ENCODE measurements around the gene OR2B6. TPM values are rescaled to one million over a fixed set of nuclear protein-coding genes. Genes with fewer than 3 reads are reported as not detected.

Gene OR2B6
- total RNA-seq, 1 experiment from 2014 or later = 0.78 TPM

DNA sequence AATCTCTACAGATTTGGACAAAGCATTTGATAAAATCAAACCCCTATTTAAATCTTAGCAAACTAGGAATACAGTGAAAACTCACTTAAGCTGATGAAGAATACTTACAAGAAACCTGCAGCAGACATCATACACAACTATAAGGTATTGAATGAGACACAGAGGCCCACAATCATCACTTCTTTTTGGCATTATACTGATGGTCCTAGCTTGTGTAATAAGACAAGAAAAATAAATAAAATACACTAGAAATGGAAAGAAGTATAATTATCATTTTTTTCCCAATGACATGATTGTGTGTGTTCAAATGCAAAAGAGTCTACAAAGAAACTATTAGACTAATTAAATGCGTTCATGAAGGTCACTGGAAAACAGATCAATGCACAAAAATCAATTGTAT, 8.8 kb upstream of the OR2B6 start:
- Mint-ChIP-seq H3K4me1 (ENCODE audit: low read depth, unreplicated experiment) (peaks cover 2% of the 10 kb centered on the region), H3K9me3 (ENCODE audit: low read depth, unreplicated experiment) (peaks cover 7% of the 10 kb centered on the region), H3K27me3 (ENCODE audit: unreplicated experiment) (peaks cover 2% of the 10 kb centered on the region), H3K36me3 (ENCODE audit: insufficient read depth, unreplicated experiment) (no peaks in the 10 kb centered on the region), H3K27ac (ENCODE audit: unreplicated experiment) (no peak overlapping the region), H3K4me3 (ENCODE audit: low read depth, unreplicated experiment) (no peak overlapping the region)
- DNase-seq = no peak
- no TSS peak for BruUV-seq (replicated peaks)
- intact Hi-C loops (cut with micrococcal nuclease; ENCODE audit: unreplicated experiment) = no loop called here
- TF ChIP-seq, protein P1, sequence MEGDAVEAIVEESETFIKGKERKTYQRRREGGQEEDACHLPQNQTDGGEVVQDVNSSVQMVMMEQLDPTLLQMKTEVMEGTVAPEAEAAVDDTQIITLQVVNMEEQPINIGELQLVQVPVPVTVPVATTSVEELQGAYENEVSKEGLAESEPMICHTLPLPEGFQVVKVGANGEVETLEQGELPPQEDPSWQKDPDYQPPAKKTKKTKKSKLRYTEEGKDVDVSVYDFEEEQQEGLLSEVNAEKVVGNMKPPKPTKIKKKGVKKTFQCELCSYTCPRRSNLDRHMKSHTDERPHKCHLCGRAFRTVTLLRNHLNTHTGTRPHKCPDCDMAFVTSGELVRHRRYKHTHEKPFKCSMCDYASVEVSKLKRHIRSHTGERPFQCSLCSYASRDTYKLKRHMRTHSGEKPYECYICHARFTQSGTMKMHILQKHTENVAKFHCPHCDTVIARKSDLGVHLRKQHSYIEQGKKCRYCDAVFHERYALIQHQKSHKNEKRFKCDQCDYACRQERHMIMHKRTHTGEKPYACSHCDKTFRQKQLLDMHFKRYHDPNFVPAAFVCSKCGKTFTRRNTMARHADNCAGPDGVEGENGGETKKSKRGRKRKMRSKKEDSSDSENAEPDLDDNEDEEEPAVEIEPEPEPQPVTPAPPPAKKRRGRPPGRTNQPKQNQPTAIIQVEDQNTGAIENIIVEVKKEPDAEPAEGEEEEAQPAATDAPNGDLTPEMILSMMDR (IDR thresholded peaks at IDR 0.05; ENCODE audit: unreplicated experiment) = no peak
- CTCF ChIA-PET = interaction anchor here (0.6 kb wide), 1 partner anchor 18 kb away, joined by 3 read pairs; no protein-coding TSS in a partner anchor

DNA sequence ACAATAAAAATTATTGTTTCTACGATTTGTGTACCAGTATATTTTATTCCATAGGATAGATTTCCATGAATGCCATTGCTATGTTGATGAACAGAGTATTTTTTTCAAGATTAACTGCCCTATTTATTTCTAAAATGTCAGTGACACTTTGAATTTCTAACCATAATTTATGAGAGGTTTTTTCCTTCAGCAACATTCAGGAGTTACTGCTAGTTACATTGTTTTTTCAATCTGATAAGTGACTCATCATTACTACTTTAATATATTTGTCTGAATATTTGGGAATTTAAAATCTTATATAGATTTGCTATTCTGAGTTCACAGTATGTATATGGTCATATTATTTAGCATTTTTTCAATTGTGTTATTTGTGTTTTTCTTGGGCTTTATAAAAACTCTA, 6.0 kb upstream of the OR2B6 start:
- H3K27ac Mint-ChIP-seq (ENCODE audit: unreplicated experiment) = no peak overlapping the region
- no peak for DNase-seq
- BruUV-seq (replicated peaks) = no TSS peak
- H3K27me3 Mint-ChIP-seq (ENCODE audit: unreplicated experiment) = no peaks in the 10 kb centered on the region
- intact Hi-C loops (cut with micrococcal nuclease; ENCODE audit: unreplicated experiment) = no loop called here
- no peaks in the 10 kb centered on the region for H3K4me1 Mint-ChIP-seq (ENCODE audit: low read depth, unreplicated experiment)
- TF ChIP-seq, protein P1 (IDR thresholded peaks at IDR 0.05; ENCODE audit: unreplicated experiment) = no peak
- no peak overlapping the region for H3K4me3 Mint-ChIP-seq (ENCODE audit: low read depth, unreplicated experiment)
- peaks cover 5% of the 10 kb centered on the region for H3K9me3 Mint-ChIP-seq (ENCODE audit: low read depth, unreplicated experiment)
- H3K36me3 Mint-ChIP-seq (ENCODE audit: insufficient read depth, unreplicated experiment) = no peaks in the 10 kb centered on the region
- CTCF ChIA-PET = no interaction called here

DNA sequence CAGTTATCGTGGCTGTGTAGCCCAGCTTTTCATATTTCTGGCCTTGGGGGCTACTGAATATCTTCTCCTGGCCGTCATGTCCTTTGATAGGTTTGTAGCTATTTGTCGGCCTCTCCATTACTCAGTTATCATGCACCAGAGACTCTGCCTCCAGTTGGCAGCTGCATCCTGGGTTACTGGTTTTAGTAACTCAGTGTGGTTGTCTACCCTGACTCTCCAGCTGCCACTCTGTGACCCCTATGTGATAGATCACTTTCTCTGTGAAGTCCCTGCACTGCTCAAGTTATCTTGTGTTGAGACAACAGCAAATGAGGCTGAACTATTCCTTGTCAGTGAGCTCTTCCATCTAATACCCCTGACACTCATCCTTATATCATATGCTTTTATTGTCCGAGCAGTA, 475 bp downstream of the OR2B6 start:
- peaks cover 2% of the 10 kb centered on the region for H3K9me3 Mint-ChIP-seq (ENCODE audit: low read depth, unreplicated experiment)
- H3K27me3 Mint-ChIP-seq (ENCODE audit: unreplicated experiment) = no peaks in the 10 kb centered on the region
- no peaks in the 10 kb centered on the region for H3K4me1 Mint-ChIP-seq (ENCODE audit: low read depth, unreplicated experiment)
- no peak overlapping the region for H3K4me3 Mint-ChIP-seq (ENCODE audit: low read depth, unreplicated experiment)
- no peak overlapping the region for H3K27ac Mint-ChIP-seq (ENCODE audit: unreplicated experiment)
- CTCF ChIA-PET = no interaction called here
- no peaks in the 10 kb centered on the region for H3K36me3 Mint-ChIP-seq (ENCODE audit: insufficient read depth, unreplicated experiment)
- no peak for DNase-seq
- TF ChIP-seq, protein P1 (IDR thresholded peaks at IDR 0.05; ENCODE audit: unreplicated experiment) = no peak
- BruUV-seq (replicated peaks) = no TSS peak
- intact Hi-C loops (cut with micrococcal nuclease; ENCODE audit: unreplicated experiment) = no loop called here

DNA sequence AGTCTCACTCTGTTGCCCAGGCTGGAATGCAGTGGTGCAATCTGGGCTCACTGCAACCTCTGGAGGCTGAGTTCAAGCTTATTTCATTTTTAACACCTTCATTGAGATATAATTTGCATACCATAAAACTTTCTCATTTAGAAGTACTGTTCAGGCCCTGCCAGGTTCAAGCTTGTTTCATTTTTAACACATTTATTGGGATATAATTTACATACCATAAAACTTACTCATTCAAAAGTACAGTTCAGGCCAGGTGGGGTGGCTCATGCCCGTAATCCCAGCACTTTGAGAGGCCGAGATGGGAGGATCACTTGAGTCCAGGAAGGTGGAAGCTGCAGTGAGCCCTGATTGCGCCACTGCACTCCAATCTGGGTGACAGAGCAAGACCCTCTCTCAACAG, 5.5 kb downstream of the OR2B6 start:
- Mint-ChIP-seq H3K27me3 (ENCODE audit: unreplicated experiment) (no peaks in the 10 kb centered on the region), H3K27ac (ENCODE audit: unreplicated experiment) (no peak overlapping the region), H3K4me1 (ENCODE audit: low read depth, unreplicated experiment) (no peaks in the 10 kb centered on the region), H3K4me3 (ENCODE audit: low read depth, unreplicated experiment) (no peak overlapping the region), H3K9me3 (ENCODE audit: low read depth, unreplicated experiment) (peaks cover 5% of the 10 kb centered on the region), H3K36me3 (ENCODE audit: insufficient read depth, unreplicated experiment) (no peaks in the 10 kb centered on the region)
- intact Hi-C loops (cut with micrococcal nuclease; ENCODE audit: unreplicated experiment) = no loop called here
- DNase-seq = no peak
- no TSS peak for BruUV-seq (replicated peaks)
- CTCF ChIA-PET = no interaction called here
- TF ChIP-seq, protein P1 (IDR thresholded peaks at IDR 0.05; ENCODE audit: unreplicated experiment) = no peak
